Esophagus squamous epithelium (tissue), 5 donors: ENCODE data around the gene CSF1R. TPM values are rescaled to one million over a fixed set of nuclear protein-coding genes. Genes with fewer than 3 reads are reported as not detected.
A peak's percentile ranks its signal among the peaks of the same experiment; 100 is the strongest.

Experiments
- DNase-seq: peaks from one replicate; lab custom pipeline; 2025; lab: John Stamatoyannopoulos, UW
- H3K27ac ChIP-seq, 4 donors: fragments of 200-600 bp; sonication (generic); one replicate each; pipeline ENCODE4 v1.5.1; 2016 to 2019; ENCODE audit warnings: mild to moderate bottlenecking in 1 of 4
- H3K27me3 ChIP-seq, 4 donors: fragments of 200-600 bp; sonication (generic); 1 replicate in 3 of 4; 2 replicates in 1 of 4; pipeline versions ENCODE4 v1.5.1 to v1.6.0; 2017 to 2021; ENCODE audit warnings: antibody characterized with exemption in 1 of 4
- H3K36me3 ChIP-seq, 3 donors: fragments of 200-600 bp; sonication (generic); one replicate each; pipeline ENCODE4 v1.5.1; 2016 to 2019
- H3K4me1 ChIP-seq, 3 donors: fragments of 200-600 bp; sonication (generic); one replicate each; pipeline ENCODE4 v1.5.1; 2017 to 2019
- H3K4me3 ChIP-seq, 4 donors: fragments of 200-600 bp; sonication (generic); 1 replicate in 3 of 4; 2 replicates in 1 of 4; pipeline ENCODE4 v1.5.1; 2016 to 2019; ENCODE audit warnings: mild to moderate bottlenecking in 2 of 4, moderate library complexity in 1 of 4
- H3K9me3 ChIP-seq, 3 donors: fragments of 200-600 bp; sonication (generic); one replicate each; pipeline ENCODE4 v1.5.1; 2016 to 2019
- CTCF ChIP-seq, 6 experiments: fragments of 450-650 bp in 4 of 6; fragments of 200-600 bp in 2 of 6; sonication (generic) in 2 of 6; IDR thresholded peaks; one replicate each; pipeline ENCODE4 v1.5.1; 2016 to 2019; ENCODE audit warnings: antibody characterized with exemption in 6 of 6, mild to moderate bottlenecking in 4 of 6, moderate library complexity in 4 of 6
- POLR2A ChIP-seq, 4 donors: fragments of 450-650 bp; IDR thresholded peaks; one replicate each; pipeline ENCODE4 v1.6.1; 2017; ENCODE audit warnings: antibody characterized with exemption in 4 of 4, mild to moderate bottlenecking in 4 of 4, moderate library complexity in 3 of 4
- WGBS, 2 donors: methylation state at CpG; one replicate each; pipeline ENCODE4 v1.1.5; 2018; 5-methylcytosine and 5-hydroxymethylcytosine counted together
- intact Hi-C: fragments of 100-400 bp; cut with DNase I; formaldehyde crosslinking; loops from one replicate; pipeline ENCODE4 v1.15.0; 2022
- total RNA-seq, 4 donors: library from RNA; depleted of rRNA; stranded (reverse); fragments of >200 nt; gene quantifications; one replicate each; pipeline ENCODE4 v1.1.0, GENCODE V29; 2016
- donor health status: DM: yes; HTN: yes; CAD: no.

The CSF1R gene
- total RNA-seq, 4 donors from 2014 or later, result 4.3 to 38.7 (median 15.1) TPM

GRCh38 chr5:150057052-150057451 lies 29.3 kb downstream of the CSF1R start:
- intact Hi-C loops, result no loop called here
- 47 to 72% methylated on average over 4 of the region's 8 CpGs for WGBS, 2 donors
- no peaks in the 10 kb centered on the region for H3K9me3 ChIP-seq
- TF ChIP-seq POLR2A (IDR thresholded peaks at IDR 0.05), result no peak
- no peak for TF ChIP-seq CTCF (IDR thresholded peaks at IDR 0.05)
- H3K4me1 ChIP-seq, result peaks cover 0 to 5% (median 0%) of the 10 kb centered on the region in 3 donors
- no peak overlapping the region for H3K4me3 ChIP-seq
- peaks cover 6 to 38% (median 24%) of the 10 kb centered on the region in 3 donors for H3K36me3 ChIP-seq
- H3K27ac ChIP-seq, result peak overlapping the region in 1 of 4 donors; percentile 9
- no peak for DNase-seq
- no peaks in the 10 kb centered on the region for H3K27me3 ChIP-seq

- intact Hi-C loops, result no loop called here
- no peak overlapping the region for H3K4me3 ChIP-seq
- TF ChIP-seq POLR2A (IDR thresholded peaks at IDR 0.05), result no peak
- no peak for TF ChIP-seq CTCF (IDR thresholded peaks at IDR 0.05)
- no peak for DNase-seq
- H3K4me1 ChIP-seq, result peaks cover 0 to 8% (median 0%) of the 10 kb centered on the region in 3 donors
- H3K36me3 ChIP-seq, result peaks cover 15 to 48% (median 33%) of the 10 kb centered on the region in 3 donors
- no peaks in the 10 kb centered on the region for H3K9me3 ChIP-seq
- no peaks in the 10 kb centered on the region for H3K27me3 ChIP-seq
- no peak overlapping the region for H3K27ac ChIP-seq
- WGBS, 2 donors, result 92 to 100% methylated on average over 6 to 8 of the region's 9 CpGs
Observed at GRCh38 chr5:150056075-150056443, 30.3 kb downstream of the CSF1R start.

- no peak overlapping the region for H3K4me3 ChIP-seq
- no peaks in the 10 kb centered on the region for H3K27me3 ChIP-seq
- H3K27ac ChIP-seq, result no peak overlapping the region
- 88 to 92% methylated on average over 12 of the region's 14 CpGs for WGBS, 2 donors
- peaks cover 0 to 13% (median 0%) of the 10 kb centered on the region in 3 donors for H3K4me1 ChIP-seq
- H3K9me3 ChIP-seq, result no peaks in the 10 kb centered on the region
- intact Hi-C loops, result no loop called here
- H3K36me3 ChIP-seq, result peaks cover 20 to 54% (median 33%) of the 10 kb centered on the region in 3 donors
- no peak for DNase-seq
- TF ChIP-seq POLR2A (IDR thresholded peaks at IDR 0.05) (no peak), CTCF (IDR thresholded peaks at IDR 0.05) (no peak)
Observed at GRCh38 chr5:150055326-150056074, 30.9 kb downstream of the CSF1R start.

GRCh38 chr5:150054569-150054968 lies 31.8 kb downstream of the CSF1R start:
- Histone ChIP-seq H3K36me3 (peaks cover 28 to 63% (median 40%) of the 10 kb centered on the region in 3 donors), H3K27ac (no peak overlapping the region), H3K4me3 (no peak overlapping the region), H3K9me3 (no peaks in the 10 kb centered on the region), H3K27me3 (no peaks in the 10 kb centered on the region), H3K4me1 (peaks cover 0 to 20% (median 0%) of the 10 kb centered on the region in 3 donors)
- TF ChIP-seq CTCF (IDR thresholded peaks at IDR 0.05) (no peak), POLR2A (IDR thresholded peaks at IDR 0.05) (no peak)
- no peak for DNase-seq
- 92 to 100% methylated on average over 2 of the region's 2 CpGs for WGBS, 2 donors
- intact Hi-C loops, result no loop called here

GRCh38 chr5:150053713-150054392 lies 32.5 kb downstream of the CSF1R start:
- Histone ChIP-seq H3K4me3 (no peak overlapping the region), H3K27me3 (no peaks in the 10 kb centered on the region), H3K36me3 (peaks cover 33 to 70% (median 46%) of the 10 kb centered on the region in 3 donors), H3K4me1 (peaks cover 0 to 20% (median 0%) of the 10 kb centered on the region in 3 donors), H3K27ac (no peak overlapping the region), H3K9me3 (no peaks in the 10 kb centered on the region)
- 60 to 96% methylated on average over 1 to 8 of the region's 14 CpGs for WGBS, 2 donors
- no peak for TF ChIP-seq CTCF (IDR thresholded peaks at IDR 0.05)
- TF ChIP-seq POLR2A (IDR thresholded peaks at IDR 0.05), result no peak
- intact Hi-C loops, result no loop called here
- no peak for DNase-seq
